Measurements from ENCODE around the gene CRBN. TPM values are rescaled to one million over a fixed set of nuclear protein-coding genes. Genes with fewer than 3 reads are reported as not detected.
A peak's percentile ranks its signal among the peaks of the same experiment; 100 is the strongest.

Gene CRBN
- 41.7 and 42.6 TPM in 2 replicates for total RNA-seq
- long read RNA-seq, transcript CRBN-203 (11 exons, 2,203 nt) = minor isoform, 6 of 333 reads
- long read RNA-seq, transcript CRBN-201 (11 exons, 2,206 nt) = major isoform, 205 of 333 reads
- long read RNA-seq, partial matches to known transcripts = 37 of 333 reads
- long read RNA-seq, other reads (novel, unspliced or antisense) = 77 of 333 reads

- DNase-seq (ENCODE audit: extremely low spot score, unreplicated experiment) = peak; percentile 95
- TF ChIP-seq, protein P1, sequence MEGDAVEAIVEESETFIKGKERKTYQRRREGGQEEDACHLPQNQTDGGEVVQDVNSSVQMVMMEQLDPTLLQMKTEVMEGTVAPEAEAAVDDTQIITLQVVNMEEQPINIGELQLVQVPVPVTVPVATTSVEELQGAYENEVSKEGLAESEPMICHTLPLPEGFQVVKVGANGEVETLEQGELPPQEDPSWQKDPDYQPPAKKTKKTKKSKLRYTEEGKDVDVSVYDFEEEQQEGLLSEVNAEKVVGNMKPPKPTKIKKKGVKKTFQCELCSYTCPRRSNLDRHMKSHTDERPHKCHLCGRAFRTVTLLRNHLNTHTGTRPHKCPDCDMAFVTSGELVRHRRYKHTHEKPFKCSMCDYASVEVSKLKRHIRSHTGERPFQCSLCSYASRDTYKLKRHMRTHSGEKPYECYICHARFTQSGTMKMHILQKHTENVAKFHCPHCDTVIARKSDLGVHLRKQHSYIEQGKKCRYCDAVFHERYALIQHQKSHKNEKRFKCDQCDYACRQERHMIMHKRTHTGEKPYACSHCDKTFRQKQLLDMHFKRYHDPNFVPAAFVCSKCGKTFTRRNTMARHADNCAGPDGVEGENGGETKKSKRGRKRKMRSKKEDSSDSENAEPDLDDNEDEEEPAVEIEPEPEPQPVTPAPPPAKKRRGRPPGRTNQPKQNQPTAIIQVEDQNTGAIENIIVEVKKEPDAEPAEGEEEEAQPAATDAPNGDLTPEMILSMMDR (IDR thresholded peaks at IDR 0.05) = peak; percentile 98
- peak within 1 kb of the TSS; percentile 64 for H3K27ac Mint-ChIP-seq (ENCODE audit: unreplicated experiment)
- peak within 1 kb of the TSS; percentile 81 for H3K4me3 Mint-ChIP-seq (ENCODE audit: unreplicated experiment)
- H3K27me3 Mint-ChIP-seq (ENCODE audit: unreplicated experiment) = peaks cover 8% of the 10 kb centered on the region
- no peaks in the 10 kb centered on the region for H3K9me3 Mint-ChIP-seq (ENCODE audit: unreplicated experiment)
- H3K36me3 Mint-ChIP-seq (ENCODE audit: unreplicated experiment) = peaks cover 6% of the 10 kb centered on the region
- H3K4me1 Mint-ChIP-seq (ENCODE audit: unreplicated experiment) = peaks cover 20% of the 10 kb centered on the region
Measured at GRCh38 chr3:3179407-3180094, at the start of gene CRBN. Gene CRBN (minus strand): TSS chr3:3179691. CDS start chr3:3179687, 4 bp downstream.

DNA sequence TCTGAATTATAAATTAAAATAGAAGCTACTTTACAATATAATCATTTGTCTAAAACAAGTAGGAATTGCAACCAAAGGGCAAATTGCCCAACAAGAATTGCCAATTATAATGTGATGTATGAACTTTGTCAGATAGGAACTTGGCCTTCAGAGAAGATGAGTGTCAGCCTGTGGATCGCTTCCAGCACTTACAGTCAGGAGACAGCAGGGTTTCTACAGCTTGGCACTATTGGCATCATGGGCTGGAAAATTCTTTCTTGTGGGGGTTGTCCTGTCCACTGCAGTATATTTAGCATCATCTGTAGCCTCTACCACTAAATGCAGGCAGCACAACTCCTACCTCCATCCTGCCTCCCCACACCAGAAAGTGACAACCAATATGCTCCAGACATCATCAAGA is 48.1 kb upstream of the CRBN start:
- Mint-ChIP-seq H3K27ac (ENCODE audit: unreplicated experiment) (no peak overlapping the region), H3K27me3 (ENCODE audit: unreplicated experiment) (no peaks in the 10 kb centered on the region), H3K36me3 (ENCODE audit: unreplicated experiment) (no peaks in the 10 kb centered on the region), H3K4me3 (ENCODE audit: unreplicated experiment) (no peak overlapping the region), H3K9me3 (ENCODE audit: unreplicated experiment) (peaks cover 10% of the 10 kb centered on the region), H3K4me1 (ENCODE audit: unreplicated experiment) (no peaks in the 10 kb centered on the region)
- TF ChIP-seq, protein P1 (IDR thresholded peaks at IDR 0.05) = no peak
- no peak for DNase-seq (ENCODE audit: extremely low spot score, unreplicated experiment)

- TF ChIP-seq, protein P1 (IDR thresholded peaks at IDR 0.05) = no peak
- no peak overlapping the region for H3K27ac Mint-ChIP-seq (ENCODE audit: unreplicated experiment)
- DNase-seq (ENCODE audit: extremely low spot score, unreplicated experiment) = no peak
- no peaks in the 10 kb centered on the region for H3K4me1 Mint-ChIP-seq (ENCODE audit: unreplicated experiment)
- H3K27me3 Mint-ChIP-seq (ENCODE audit: unreplicated experiment) = no peaks in the 10 kb centered on the region
- no peaks in the 10 kb centered on the region for H3K36me3 Mint-ChIP-seq (ENCODE audit: unreplicated experiment)
- H3K9me3 Mint-ChIP-seq (ENCODE audit: unreplicated experiment) = peaks cover 10% of the 10 kb centered on the region
- H3K4me3 Mint-ChIP-seq (ENCODE audit: unreplicated experiment) = no peak overlapping the region
Measured at GRCh38 chr3:3221528-3221927, 42.0 kb upstream of the CRBN start.

DNA sequence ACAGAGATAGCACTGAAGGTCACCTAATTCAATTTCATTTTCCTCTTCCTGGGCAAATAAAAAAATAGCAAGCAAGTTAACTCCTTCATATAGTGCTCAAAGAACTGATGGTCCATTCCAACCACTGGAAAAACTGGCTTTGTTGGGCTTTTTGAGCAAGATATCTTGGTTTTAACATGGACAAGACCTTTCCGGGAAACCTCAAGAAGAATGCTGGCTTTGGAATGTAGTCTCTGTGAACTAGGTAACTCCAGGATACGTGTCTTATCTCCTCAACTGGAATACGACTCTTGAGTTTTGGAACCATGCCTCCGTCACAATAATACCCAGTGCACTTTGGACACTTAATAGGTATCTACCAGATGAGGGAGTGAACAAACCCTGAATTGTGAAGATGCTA is 36.9 kb upstream of the CRBN start:
- H3K36me3 Mint-ChIP-seq (ENCODE audit: unreplicated experiment) = no peaks in the 10 kb centered on the region
- no peaks in the 10 kb centered on the region for H3K9me3 Mint-ChIP-seq (ENCODE audit: unreplicated experiment)
- H3K27ac Mint-ChIP-seq (ENCODE audit: unreplicated experiment) = no peak overlapping the region
- DNase-seq (ENCODE audit: extremely low spot score, unreplicated experiment) = no peak
- H3K27me3 Mint-ChIP-seq (ENCODE audit: unreplicated experiment) = no peaks in the 10 kb centered on the region
- TF ChIP-seq, protein P1 (IDR thresholded peaks at IDR 0.05) = no peak
- no peaks in the 10 kb centered on the region for H3K4me1 Mint-ChIP-seq (ENCODE audit: unreplicated experiment)
- no peak overlapping the region for H3K4me3 Mint-ChIP-seq (ENCODE audit: unreplicated experiment)

- no peak overlapping the region for H3K4me3 Mint-ChIP-seq (ENCODE audit: unreplicated experiment)
- TF ChIP-seq, protein P1 (IDR thresholded peaks at IDR 0.05) = no peak
- no peaks in the 10 kb centered on the region for H3K9me3 Mint-ChIP-seq (ENCODE audit: unreplicated experiment)
- no peaks in the 10 kb centered on the region for H3K4me1 Mint-ChIP-seq (ENCODE audit: unreplicated experiment)
- no peaks in the 10 kb centered on the region for H3K27me3 Mint-ChIP-seq (ENCODE audit: unreplicated experiment)
- H3K36me3 Mint-ChIP-seq (ENCODE audit: unreplicated experiment) = no peaks in the 10 kb centered on the region
- H3K27ac Mint-ChIP-seq (ENCODE audit: unreplicated experiment) = no peak overlapping the region
- no peak for DNase-seq (ENCODE audit: extremely low spot score, unreplicated experiment)
Measured at GRCh38 chr3:3212781-3213440, 33.4 kb upstream of the CRBN start.
